HG02852 (cell line): ENCODE measurements around the gene CTSK.
"Not testable (repeated sequence)": the region's sequence is repeated elsewhere in the genome, so short reads cannot be mapped to it uniquely, and the experiment has no call there.

Experiments
- ATAC-seq: cut with Tn5 transposase; IDR thresholded peaks from one replicate; pipeline ENCODE4 v1.9.1; 2021; ENCODE audit warnings: mild to moderate bottlenecking, moderate library complexity; ENCODE audit not compliant: unreplicated experiment

CTSK gene

GRCh38 chr1:150807249-150808023 is 624 bp downstream of the CTSK start:
- ATAC-seq: no peak

DNA sequence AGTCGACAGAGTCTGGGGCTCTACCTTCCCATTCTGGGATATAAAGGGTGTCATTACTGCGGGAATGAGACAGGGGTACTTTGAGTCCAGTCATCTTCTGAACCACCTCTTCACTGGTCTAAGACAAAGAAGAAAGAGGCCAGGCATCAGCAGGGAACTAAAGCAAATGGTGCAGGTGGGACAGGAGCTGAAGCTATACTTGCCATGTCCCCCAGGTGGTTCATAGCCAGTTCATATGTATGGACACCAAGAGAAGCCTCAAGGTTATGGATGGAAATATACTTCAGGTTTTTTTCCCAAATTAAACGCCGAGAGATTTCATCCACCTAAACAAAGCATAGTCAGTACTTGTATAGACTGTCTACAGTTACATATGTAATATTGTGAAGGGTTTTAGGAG is 2.2 kb downstream of the CTSK start:
- ATAC-seq: no peak

- ATAC-seq: no peak
Observed at GRCh38 chr1:150804671-150805070, 3.4 kb downstream of the CTSK start.

- ATAC-seq: no peak
Observed at GRCh38 chr1:150799089-150799488, 9.0 kb downstream of the CTSK start.

DNA sequence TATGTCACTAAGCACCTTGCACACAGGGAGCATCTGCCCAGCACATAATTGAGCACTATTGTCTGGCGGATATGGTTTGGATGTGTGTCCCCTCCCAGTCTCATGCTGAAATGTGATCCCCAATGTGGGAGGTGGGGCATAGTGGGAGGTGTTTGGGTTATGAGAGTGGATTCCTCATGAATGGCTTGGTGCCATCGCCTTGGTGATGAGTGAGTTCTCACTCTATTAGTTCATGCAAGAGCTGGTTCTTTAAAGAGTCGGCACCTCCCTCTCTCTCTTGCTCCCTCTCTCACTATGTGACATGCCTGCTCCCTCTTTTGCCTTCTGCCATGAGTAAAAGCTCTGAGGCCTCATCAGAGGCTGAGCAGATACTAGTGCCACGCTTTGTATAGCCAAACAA is 9.5 kb downstream of the CTSK start:
- ATAC-seq: no peak

DNA sequence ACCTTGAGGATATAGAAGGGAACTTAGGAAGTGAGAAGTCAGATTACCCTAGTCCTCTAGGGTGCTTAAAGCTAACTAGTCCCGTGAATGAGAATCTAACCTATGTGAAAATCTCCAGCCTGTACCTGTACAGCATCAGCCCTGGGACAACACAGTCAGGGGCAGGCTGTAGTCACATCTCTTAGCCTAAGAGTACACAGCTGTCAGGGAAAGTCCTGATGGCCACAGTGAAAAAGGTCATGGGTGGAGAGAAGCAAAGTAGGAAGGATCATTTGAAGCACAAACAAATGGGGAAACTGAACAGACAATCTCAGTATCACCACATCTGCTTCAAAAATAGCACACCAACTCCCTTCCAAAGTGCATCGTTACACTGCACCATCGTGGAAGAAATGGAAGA is 11.7 kb downstream of the CTSK start:
- no peak for ATAC-seq

- not testable (repeated sequence) for ATAC-seq
Observed at GRCh38 chr1:150793778-150794177, 14.3 kb downstream of the CTSK start.

DNA sequence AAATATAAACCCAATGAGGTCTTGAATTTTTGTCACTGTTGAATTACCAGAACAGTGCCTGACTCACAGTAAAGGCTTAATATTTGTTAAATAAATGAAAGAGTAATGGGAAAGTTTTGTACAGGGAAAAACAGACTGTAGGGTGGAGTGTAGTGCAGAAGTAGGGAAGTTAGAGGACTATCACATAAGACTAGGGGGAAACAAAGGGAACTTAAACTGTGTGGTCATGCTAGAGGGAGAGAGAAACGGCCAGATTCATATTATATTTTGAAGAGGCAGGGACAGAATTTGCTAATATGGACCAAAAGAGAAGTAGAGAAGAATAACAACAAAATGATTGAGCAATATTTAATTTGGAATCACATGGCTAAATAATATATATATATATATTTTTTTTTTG is 14.8 kb downstream of the CTSK start:
- ATAC-seq: no peak

DNA sequence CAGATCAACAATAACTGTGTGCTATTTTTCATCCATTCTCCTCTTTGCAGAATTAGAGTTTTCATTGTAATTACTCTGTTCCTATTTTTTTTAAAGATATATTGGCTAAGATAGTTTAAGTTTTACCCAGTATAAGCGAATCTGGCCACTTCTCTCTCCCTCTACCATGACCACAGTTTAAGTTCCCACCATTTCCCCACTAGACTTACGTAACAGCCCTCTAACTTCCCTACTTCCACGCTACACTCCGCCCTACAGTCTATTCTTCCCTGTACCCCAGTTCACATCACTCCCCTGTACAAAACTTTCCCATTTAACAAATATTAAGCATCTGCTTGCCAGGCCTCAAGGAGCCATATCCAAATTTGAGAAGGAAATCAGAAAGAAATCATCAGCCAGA is 16.5 kb downstream of the CTSK start:
- no peak for ATAC-seq

DNA sequence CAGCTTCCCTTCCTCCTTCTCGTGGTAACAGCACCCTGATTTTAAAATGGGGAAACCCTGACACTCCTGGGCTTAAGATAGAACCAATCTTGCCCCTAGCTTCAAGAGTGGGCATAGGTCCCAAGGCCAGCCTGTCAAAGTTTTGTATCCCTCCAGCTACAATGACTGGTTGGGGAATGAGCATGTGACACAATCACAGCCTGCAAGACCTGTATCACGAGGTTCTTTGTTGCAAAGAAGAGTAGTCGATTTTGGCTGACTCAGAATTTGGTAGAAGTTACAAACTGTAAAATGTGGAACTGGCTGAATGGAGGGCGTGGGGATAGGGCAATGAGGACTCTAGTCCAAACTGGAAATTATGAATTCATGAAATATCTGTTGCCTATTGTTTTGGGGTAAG is 18.7 kb downstream of the CTSK start:
- no peak for ATAC-seq

- no peak for ATAC-seq
Observed at GRCh38 chr1:150788946-150789345, 19.1 kb downstream of the CTSK start.

GRCh38 chr1:150787455-150787854 is 20.6 kb downstream of the CTSK start:
- ATAC-seq: no peak

- ATAC-seq: no peak
Observed at GRCh38 chr1:150780510-150780909, 27.6 kb downstream of the CTSK start.

- ATAC-seq: no peak
Observed at GRCh38 chr1:150778409-150778808, 29.7 kb downstream of the CTSK start.

DNA sequence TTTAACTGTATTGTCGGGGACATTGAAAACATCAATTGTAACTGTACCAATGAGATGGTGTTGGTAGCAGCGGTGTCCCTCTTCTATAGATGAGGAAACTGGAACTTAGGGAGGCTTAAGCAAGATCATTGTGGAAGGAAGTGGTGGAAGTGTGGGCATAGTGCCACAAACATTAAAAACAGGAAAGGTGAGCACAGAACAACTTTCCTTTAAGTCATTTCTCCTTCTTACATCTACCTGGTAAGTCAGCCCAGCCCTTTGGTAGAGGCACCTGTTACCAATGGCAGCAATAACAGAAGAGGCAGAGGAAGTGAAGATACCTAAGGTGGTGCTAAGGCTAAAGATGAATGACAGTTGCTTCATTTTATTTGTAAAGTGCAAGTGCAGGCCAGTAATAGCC is 30.5 kb downstream of the CTSK start:
- no peak for ATAC-seq

- ATAC-seq: not testable (repeated sequence)
Observed at GRCh38 chr1:150775931-150776505, 32.0 kb downstream of the CTSK start.

DNA sequence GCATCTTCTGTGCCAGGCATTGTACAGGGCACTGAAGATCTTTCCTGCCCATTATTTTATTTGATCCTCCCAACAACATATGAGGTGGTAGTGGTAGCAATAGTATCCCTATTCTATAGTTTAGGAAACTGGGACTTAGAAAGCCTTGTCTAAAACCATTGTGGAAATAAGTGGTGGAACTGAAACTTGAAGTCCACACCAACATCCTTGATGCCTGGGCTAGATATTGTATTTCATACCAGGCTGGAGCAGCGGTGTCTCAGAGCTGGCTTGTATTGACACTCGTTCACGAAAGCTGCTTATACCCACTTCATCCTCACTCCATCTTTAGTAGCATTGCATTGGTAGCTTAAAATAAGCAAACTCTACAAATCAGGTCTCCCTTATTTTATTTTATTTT is 32.8 kb downstream of the CTSK start:
- ATAC-seq: no peak

DNA sequence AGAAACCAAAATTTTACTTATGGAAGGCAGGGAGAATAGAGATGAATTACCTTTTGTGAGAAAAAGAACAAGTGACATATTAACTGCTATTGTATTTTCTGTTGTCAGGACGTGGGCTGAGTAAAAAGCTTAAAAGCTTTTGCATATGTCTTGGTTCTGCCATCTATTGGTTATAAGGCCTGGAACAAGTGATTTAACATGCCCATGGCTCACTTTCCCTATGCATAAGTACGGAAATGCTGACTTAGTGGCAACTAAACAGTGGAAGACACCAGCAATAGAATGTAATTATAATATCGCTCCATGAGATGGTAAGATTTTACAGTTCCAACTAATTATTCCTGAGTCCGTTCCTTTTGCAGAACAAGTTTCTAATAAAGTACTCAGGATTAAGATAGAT is 35.7 kb downstream of the CTSK start:
- ATAC-seq: no peak

DNA sequence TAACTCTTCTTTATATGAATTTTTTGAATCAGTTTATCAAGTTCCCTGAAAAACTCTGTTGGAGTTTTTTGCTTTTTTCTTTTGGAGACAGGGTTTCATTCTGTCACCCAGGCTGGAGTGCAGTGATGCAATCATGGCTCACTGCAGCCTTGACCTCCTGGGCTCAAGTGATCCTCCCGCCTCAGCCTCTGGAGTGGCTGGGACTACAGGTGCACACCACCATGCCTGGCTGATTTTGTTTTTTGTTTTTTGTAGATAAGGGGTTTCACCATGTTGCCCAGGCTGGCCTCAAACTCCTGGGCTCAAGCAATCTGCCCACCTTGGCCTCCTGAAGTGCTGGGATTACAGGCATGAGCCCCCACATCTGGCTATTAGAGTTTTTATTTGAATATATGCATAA is 40.4 kb downstream of the CTSK start:
- not testable (repeated sequence) for ATAC-seq

DNA sequence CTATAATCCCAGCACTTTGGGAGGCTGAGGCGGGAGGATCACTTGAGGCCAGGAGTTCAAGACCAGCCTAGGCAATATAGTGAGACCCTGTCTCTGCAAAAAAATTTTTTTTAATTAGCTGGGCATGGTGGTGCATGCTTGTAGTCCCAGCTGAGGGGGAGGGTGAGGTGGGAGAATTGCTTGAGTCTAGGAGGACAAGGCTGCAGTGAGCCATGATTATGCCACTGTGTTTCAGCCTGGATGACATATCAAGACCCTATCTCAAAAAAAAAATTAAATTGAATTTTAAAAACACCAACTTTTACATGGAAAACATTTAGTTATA is 42.1 kb downstream of the CTSK start:
- ATAC-seq: not testable (repeated sequence)

GRCh38 chr1:150765296-150765976 is 42.6 kb downstream of the CTSK start, which contains the start of gene CTSS:
Gene CTSS, minus strand, starts transcription at chr1:150765778. Its CDS starts 1,015 bp downstream, at chr1:150764763.
- ATAC-seq: peak; percentile 85

DNA sequence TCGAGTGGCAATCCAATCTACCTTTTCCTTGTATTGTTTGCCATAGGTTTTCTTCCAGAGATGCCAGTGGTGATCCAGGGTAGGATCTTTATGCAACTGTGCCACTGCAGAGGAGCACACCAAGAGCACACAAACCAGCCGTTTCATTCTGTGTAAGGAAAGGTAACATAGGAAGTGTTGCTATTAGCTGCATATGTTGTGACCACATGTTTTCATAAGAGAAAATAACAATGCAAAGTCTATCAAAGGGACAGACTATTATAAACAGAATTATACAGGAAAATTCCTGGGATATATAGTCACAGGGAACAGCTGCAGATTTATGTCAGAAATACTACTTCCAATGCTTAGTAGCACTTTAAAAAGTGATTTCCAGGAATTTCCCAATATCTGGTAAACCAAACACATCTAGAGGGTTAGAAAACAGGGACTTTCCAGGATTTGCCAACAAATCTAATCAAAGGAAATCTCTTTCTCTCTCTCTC is 43.4 kb downstream of the CTSK start:
- ATAC-seq: no peak
